Spleen (tissue), 7 donors: ENCODE measurements around the gene NSD1.

Source experiments
- POLR2A ChIP-seq, 3 donors: fragments of 450-650 bp; IDR thresholded peaks; one replicate each; pipeline ENCODE4 v1.5.1; 2017; ENCODE audit warnings: antibody characterized with exemption in 3 of 3, mild to moderate bottlenecking in 1 of 3
- TF ChIP-seq, protein P1 (sequence below), 11 experiments: fragments of 200-600 bp in 7 of 11; fragments of 450-650 bp in 4 of 11; sonication (generic) in 4 of 11; IDR thresholded peaks in 8 of 11; conservative IDR thresholded peaks in 3 of 11; 1 replicate in 7 of 11; 2 replicates in 4 of 11; pipeline versions ENCODE4 v1.4.0 to v1.8.0; 2016 to 2021; ENCODE audit warnings: antibody characterized with exemption in 11 of 11, inconsistent platforms in 4 of 11, mild to moderate bottlenecking in 1 of 11
- donor health status: DM: no; HTN: no; CAD: no; lungs with moderate emphysema.
- donor health status: DM: no; HTN: no; CAD: no.
- donor health status: DM: no; HTN: no; CAD: no.

DNA sequence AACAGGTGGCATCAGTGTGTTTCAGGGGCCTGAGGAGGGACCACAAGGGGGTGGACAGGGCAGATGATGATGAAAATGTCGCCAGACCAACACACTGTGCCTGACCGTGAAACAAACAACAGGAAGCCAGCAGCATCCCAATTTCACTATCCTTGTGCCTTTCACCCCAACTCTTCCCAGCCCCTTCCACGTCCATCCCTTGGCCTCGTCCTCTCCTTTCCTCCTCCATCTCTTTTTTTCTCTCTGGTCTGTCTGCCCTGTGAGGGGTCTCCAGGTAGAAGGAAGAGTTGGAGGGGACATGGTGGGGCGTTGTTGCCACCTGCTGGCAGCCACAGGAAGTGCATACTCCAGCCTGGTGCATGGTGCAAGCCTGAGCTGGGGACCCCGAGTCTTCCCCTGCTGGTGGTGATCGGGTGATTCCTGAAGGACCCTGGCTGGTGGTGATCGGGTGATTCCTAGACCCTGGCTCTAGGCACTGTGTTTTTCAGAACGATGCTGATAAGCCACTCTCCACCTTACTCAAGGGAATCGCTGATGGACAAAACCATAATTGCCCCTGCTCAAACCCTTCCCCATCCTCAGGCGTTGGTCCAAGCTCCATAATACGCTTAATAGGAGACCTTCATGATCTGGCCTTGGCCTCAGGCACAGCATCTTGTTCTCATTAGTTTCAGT, 21.7 kb upstream of the NSD1 start:
- TF ChIP-seq, protein P1, sequence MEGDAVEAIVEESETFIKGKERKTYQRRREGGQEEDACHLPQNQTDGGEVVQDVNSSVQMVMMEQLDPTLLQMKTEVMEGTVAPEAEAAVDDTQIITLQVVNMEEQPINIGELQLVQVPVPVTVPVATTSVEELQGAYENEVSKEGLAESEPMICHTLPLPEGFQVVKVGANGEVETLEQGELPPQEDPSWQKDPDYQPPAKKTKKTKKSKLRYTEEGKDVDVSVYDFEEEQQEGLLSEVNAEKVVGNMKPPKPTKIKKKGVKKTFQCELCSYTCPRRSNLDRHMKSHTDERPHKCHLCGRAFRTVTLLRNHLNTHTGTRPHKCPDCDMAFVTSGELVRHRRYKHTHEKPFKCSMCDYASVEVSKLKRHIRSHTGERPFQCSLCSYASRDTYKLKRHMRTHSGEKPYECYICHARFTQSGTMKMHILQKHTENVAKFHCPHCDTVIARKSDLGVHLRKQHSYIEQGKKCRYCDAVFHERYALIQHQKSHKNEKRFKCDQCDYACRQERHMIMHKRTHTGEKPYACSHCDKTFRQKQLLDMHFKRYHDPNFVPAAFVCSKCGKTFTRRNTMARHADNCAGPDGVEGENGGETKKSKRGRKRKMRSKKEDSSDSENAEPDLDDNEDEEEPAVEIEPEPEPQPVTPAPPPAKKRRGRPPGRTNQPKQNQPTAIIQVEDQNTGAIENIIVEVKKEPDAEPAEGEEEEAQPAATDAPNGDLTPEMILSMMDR (IDR thresholded peaks at IDR 0.05 in 8 of 11, conservative IDR thresholded peaks at IDR 0.05 in 3 of 11): peak; percentile 79 to 95 (median 93)
- TF ChIP-seq POLR2A (IDR thresholded peaks at IDR 0.05): no peak
